ENCODE measurements around the gene ZKSCAN1. TPM values are rescaled to one million over a fixed set of nuclear protein-coding genes. Genes with fewer than 3 reads are reported as not detected.
"Not testable (repeated sequence)": the region's sequence is repeated elsewhere in the genome, so short reads cannot be mapped to it uniquely, and the experiment has no call there.

The ZKSCAN1 gene
- polyA plus RNA-seq (2013, experiment 1 of 2; ENCODE audit: insufficient read length), result 18.4 TPM
- 22.1 TPM for polyA plus RNA-seq (2013, experiment 2 of 2; ENCODE audit: insufficient read length)

- peak; percentile 94 for DNase-seq
Measured at GRCh38 chr7:100015232-100016214, at the start of gene ZKSCAN1. Gene ZKSCAN1 (plus strand): TSS chr7:100015596. CDS start chr7:100023507, 7,911 bp downstream.

GRCh38 chr7:99969298-99969697 is 46.1 kb upstream of the ZKSCAN1 start:
- no peak for DNase-seq

- DNase-seq, result not testable (repeated sequence)
Measured at GRCh38 chr7:99969813-99970212, 45.6 kb upstream of the ZKSCAN1 start.

GRCh38 chr7:99971242-99971641 is 44.2 kb upstream of the ZKSCAN1 start:
- no peak for DNase-seq

GRCh38 chr7:99973817-99974216 is 41.6 kb upstream of the ZKSCAN1 start:
- not testable (repeated sequence) for DNase-seq

- no peak for DNase-seq
Measured at GRCh38 chr7:99974681-99975080, 40.7 kb upstream of the ZKSCAN1 start.

GRCh38 chr7:99975782-99976521 is 39.4 kb upstream of the ZKSCAN1 start, which contains the start of gene AZGP1:
Gene AZGP1 (minus strand): TSS chr7:99976031. CDS start chr7:99976020, 11 bp downstream.
- no peak for DNase-seq

GRCh38 chr7:99976626-99977025 is 38.8 kb upstream of the ZKSCAN1 start:
- no peak for DNase-seq

- not testable (repeated sequence) for DNase-seq
Measured at GRCh38 chr7:99979814-99980225, 35.6 kb upstream of the ZKSCAN1 start.

- not testable (repeated sequence) for DNase-seq
Measured at GRCh38 chr7:99980448-99980872, 34.9 kb upstream of the ZKSCAN1 start.

GRCh38 chr7:99981066-99981465 is 34.3 kb upstream of the ZKSCAN1 start:
- DNase-seq, result not testable (repeated sequence)

- no peak for DNase-seq
Measured at GRCh38 chr7:99984593-99984992, 30.8 kb upstream of the ZKSCAN1 start.

GRCh38 chr7:99987306-99987705 is 28.1 kb upstream of the ZKSCAN1 start:
- not testable (repeated sequence) for DNase-seq

GRCh38 chr7:99987846-99988245 is 27.6 kb upstream of the ZKSCAN1 start:
- DNase-seq, result no peak

GRCh38 chr7:99990460-99990852 is 24.9 kb upstream of the ZKSCAN1 start:
- DNase-seq, result no peak

GRCh38 chr7:99991543-99991942 is 23.9 kb upstream of the ZKSCAN1 start:
- not testable (repeated sequence) for DNase-seq

- no peak for DNase-seq
Measured at GRCh38 chr7:99992330-99993038, 22.9 kb upstream of the ZKSCAN1 start.

GRCh38 chr7:99994819-99995218 is 20.6 kb upstream of the ZKSCAN1 start:
- no peak for DNase-seq

- DNase-seq, result no peak
Measured at GRCh38 chr7:99996755-99997544, 18.4 kb upstream of the ZKSCAN1 start.

GRCh38 chr7:99997545-99998137 is 17.8 kb upstream of the ZKSCAN1 start:
- peak; percentile 29 for DNase-seq

- DNase-seq, result no peak
Measured at GRCh38 chr7:100000239-100000638, 15.2 kb upstream of the ZKSCAN1 start.
